ENCODE results near the gene RNF121. TPM values are rescaled to one million over a fixed set of nuclear protein-coding genes. Genes with fewer than 3 reads are reported as not detected.

RNF121 gene
- total and polyA plus RNA-seq, 2 of the 13 experiments (the other 11 are each of a cell fraction or from before 2014, with no cell fraction given): 28.6 to 44.3 TPM

DNA sequence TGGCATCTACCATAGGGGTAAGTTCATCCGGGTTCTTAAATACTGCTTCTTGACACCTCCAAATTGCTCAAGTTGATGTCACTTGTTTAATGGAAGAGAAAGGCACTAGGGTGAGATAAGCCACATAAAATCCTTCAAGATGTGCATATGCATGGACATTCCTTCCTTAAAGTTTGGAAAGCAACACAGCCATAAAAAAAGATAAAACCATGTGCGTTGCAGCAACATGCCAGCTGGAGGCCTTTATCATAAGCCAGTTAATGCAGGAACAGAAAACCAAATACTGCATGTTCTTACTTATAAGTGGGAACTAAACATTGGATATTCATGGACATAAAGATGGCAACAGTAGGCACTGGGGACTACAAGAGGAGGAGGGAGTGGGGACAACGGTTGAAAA, 61.9 kb downstream of the RNF121 start:
- H3K9ac ChIP-seq (ENCODE audit: insufficient read depth, low read depth, low read length): no peak overlapping the region
- no peaks in the 10 kb centered on the region for H3K9me3 ChIP-seq (ENCODE audit: low read length)
- H3K27ac ChIP-seq (ENCODE audit: extremely low read length, insufficient read depth, low read length): no peak overlapping the region
- BruUV-seq (replicated peaks): no TSS peak
- POLR2A ChIA-PET: no interaction called here
- no peak overlapping the region for H2AFZ ChIP-seq (ENCODE audit: low read length)
- no peaks in the 10 kb centered on the region for H4K20me1 ChIP-seq (ENCODE audit: insufficient read depth, low read length)
- WGBS (ENCODE audit: low lambda C conversion rate): 67% methylated on average over 3 of the region's 3 CpGs
- H3K36me3 ChIP-seq (replicated peaks in 1 of 2; ENCODE audit: control insufficient read depth in 1 of 2, insufficient read depth in 2 of 2, low read length in 2 of 2): peaks cover 10 to 37% of the 10 kb centered on the region in 2 experiments
- no peaks in the 10 kb centered on the region for H3K4me1 ChIP-seq (ENCODE audit: insufficient read depth, low read length)
- no peak overlapping the region for H3K4me2 ChIP-seq (ENCODE audit: low read depth, low read length)
- in situ Hi-C loops (cut with HindIII; ENCODE audit: extremely low pct_ligation_motif_present, low pct_unique_long_range_greater_than_20kb) (no loop called here), intact Hi-C loops (cut with micrococcal nuclease; ENCODE audit: unreplicated experiment) (no loop called here)
- FAIRE-seq (no peak), DNase-seq (ENCODE audit: low spot score) (no peak), ATAC-seq (no peak)
- H3K27me3 ChIP-seq (ENCODE audit: control insufficient read depth in 1 of 2, insufficient read depth in 2 of 2, low read length in 2 of 2): no peaks in the 10 kb centered on the region
- no peak overlapping the region for H3K4me3 ChIP-seq (replicated peaks in 1 of 3; ENCODE audit: insufficient read depth in 1 of 3, low read depth in 2 of 3, low read length in 3 of 3)
- CTCF ChIA-PET (ENCODE audit: low intra/inter-chr PET ratio, low total read pairs): no interaction called here
- no peaks in the 10 kb centered on the region for H3K79me2 ChIP-seq (ENCODE audit: insufficient read depth, low read length)
- no peak for TF ChIP-seq ZNF44 (CRISPR knock-in tag; IDR thresholded peaks at IDR 0.05)
- TF ChIP-seq KMT2B (CRISPR knock-in tag; IDR thresholded peaks at IDR 0.05): no peak
- TF ChIP-seq EHMT2 (IDR thresholded peaks at IDR 0.05; ENCODE audit: borderline replicate concordance, low read depth, low read length): no peak
- TF ChIP-seq BRCA1 (CRISPR knock-in tag; IDR thresholded peaks at IDR 0.05): no peak
- TF ChIP-seq SMAD9 (CRISPR knock-in tag; IDR thresholded peaks at IDR 0.05): no peak
- no peak for TF ChIP-seq RAD21 (CRISPR knock-in tag; IDR thresholded peaks at IDR 0.05)
- TF ChIP-seq PAX8 (CRISPR knock-in tag; IDR thresholded peaks at IDR 0.05; ENCODE audit: borderline replicate concordance): no peak
- no peak for TF ChIP-seq ZNF235 (CRISPR knock-in tag; IDR thresholded peaks at IDR 0.05; ENCODE audit: borderline replicate concordance)
- no peak for TF ChIP-seq NR3C1 (CRISPR knock-in tag; IDR thresholded peaks at IDR 0.05)
- TF ChIP-seq ZNF788 (CRISPR knock-in tag; IDR thresholded peaks at IDR 0.05; ENCODE audit: borderline replicate concordance): no peak
- TF ChIP-seq TAF15 (IDR thresholded peaks at IDR 0.05; ENCODE audit: low read depth, low read length, poor library complexity, severe bottlenecking): no peak
- TF ChIP-seq ZBTB8A (CRISPR knock-in tag; IDR thresholded peaks at IDR 0.05; ENCODE audit: borderline replicate concordance, low read depth): no peak
- TF ChIP-seq, protein P1, sequence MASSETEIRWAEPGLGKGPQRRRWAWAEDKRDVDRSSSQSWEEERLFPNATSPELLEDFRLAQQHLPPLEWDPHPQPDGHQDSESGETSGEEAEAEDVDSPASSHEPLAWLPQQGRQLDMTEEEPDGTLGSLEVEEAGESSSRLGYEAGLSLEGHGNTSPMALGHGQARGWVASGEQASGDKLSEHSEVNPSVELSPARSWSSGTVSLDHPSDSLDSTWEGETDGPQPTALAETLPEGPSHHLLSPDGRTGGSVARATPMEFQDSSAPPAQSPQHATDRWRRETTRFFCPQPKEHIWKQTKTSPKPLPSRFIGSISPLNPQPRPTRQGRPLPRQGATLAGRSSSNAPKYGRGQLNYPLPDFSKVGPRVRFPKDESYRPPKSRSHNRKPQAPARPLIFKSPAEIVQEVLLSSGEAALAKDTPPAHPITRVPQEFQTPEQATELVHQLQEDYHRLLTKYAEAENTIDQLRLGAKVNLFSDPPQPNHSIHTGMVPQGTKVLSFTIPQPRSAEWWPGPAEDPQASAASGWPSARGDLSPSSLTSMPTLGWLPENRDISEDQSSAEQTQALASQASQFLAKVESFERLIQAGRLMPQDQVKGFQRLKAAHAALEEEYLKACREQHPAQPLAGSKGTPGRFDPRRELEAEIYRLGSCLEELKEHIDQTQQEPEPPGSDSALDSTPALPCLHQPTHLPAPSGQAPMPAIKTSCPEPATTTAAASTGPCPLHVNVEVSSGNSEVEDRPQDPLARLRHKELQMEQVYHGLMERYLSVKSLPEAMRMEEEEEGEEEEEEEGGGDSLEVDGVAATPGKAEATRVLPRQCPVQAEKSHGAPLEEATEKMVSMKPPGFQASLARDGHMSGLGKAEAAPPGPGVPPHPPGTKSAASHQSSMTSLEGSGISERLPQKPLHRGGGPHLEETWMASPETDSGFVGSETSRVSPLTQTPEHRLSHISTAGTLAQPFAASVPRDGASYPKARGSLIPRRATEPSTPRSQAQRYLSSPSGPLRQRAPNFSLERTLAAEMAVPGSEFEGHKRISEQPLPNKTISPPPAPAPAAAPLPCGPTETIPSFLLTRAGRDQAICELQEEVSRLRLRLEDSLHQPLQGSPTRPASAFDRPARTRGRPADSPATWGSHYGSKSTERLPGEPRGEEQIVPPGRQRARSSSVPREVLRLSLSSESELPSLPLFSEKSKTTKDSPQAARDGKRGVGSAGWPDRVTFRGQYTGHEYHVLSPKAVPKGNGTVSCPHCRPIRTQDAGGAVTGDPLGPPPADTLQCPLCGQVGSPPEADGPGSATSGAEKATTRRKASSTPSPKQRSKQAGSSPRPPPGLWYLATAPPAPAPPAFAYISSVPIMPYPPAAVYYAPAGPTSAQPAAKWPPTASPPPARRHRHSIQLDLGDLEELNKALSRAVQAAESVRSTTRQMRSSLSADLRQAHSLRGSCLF (CRISPR knock-in tag; IDR thresholded peaks at IDR 0.05; ENCODE audit: borderline replicate concordance): no peak
- no peak for TF ChIP-seq HOXA9 (CRISPR knock-in tag; IDR thresholded peaks at IDR 0.05; ENCODE audit: borderline replicate concordance)
- no peak for TF ChIP-seq PHF21A (CRISPR knock-in tag; IDR thresholded peaks at IDR 0.05)
- no peak for TF ChIP-seq SIX1 (CRISPR knock-in tag; IDR thresholded peaks at IDR 0.05; ENCODE audit: borderline replicate concordance)
- TF ChIP-seq, protein P2, sequence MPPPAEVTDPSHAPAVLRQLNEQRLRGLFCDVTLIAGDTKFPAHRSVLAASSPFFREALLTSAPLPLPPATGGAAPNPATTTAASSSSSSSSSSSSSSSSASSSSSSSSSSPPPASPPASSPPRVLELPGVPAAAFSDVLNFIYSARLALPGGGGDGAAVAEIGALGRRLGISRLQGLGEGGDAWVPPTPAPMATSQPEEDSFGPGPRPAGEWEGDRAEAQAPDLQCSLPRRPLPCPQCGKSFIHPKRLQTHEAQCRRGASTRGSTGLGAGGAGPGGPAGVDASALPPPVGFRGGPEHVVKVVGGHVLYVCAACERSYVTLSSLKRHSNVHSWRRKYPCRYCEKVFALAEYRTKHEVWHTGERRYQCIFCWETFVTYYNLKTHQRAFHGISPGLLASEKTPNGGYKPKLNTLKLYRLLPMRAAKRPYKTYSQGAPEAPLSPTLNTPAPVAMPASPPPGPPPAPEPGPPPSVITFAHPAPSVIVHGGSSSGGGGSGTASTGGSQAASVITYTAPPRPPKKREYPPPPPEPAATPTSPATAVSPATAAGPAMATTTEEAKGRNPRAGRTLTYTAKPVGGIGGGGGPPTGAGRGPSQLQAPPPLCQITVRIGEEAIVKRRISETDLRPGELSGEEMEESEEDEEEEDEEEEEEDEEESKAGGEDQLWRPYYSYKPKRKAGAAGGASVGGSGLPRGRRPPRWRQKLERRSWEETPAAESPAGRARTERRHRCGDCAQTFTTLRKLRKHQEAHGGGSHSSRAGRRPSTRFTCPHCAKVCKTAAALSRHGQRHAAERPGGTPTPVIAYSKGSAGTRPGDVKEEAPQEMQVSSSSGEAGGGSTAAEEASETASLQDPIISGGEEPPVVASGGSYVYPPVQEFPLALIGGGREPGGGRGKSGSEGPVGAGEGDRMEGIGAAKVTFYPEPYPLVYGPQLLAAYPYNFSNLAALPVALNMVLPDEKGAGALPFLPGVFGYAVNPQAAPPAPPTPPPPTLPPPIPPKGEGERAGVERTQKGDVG (CRISPR knock-in tag; IDR thresholded peaks at IDR 0.05; ENCODE audit: borderline replicate concordance): no peak
- no peak for TF ChIP-seq EEA1 (CRISPR knock-in tag; IDR thresholded peaks at IDR 0.05; ENCODE audit: borderline replicate concordance)

All from HepG2 (cell line).